HG03108 (cell line): ENCODE measurements around the gene PDE4D.
"Not testable (repeated sequence)": the region's sequence is repeated elsewhere in the genome, so short reads cannot be mapped to it uniquely, and the experiment has no call there.

Experiments used
- ATAC-seq: cut with Tn5 transposase; IDR thresholded peaks from one replicate; pipeline ENCODE4 v1.9.1; 2021; ENCODE audit warnings: moderate library complexity; ENCODE audit not compliant: unreplicated experiment

The PDE4D gene

GRCh38 chr5:59066367-59067163, 827.0 kb downstream of the PDE4D start:
- ATAC-seq, result no peak

- ATAC-seq, result no peak
Measured at GRCh38 chr5:59065554-59065953, 828.0 kb downstream of the PDE4D start.

DNA sequence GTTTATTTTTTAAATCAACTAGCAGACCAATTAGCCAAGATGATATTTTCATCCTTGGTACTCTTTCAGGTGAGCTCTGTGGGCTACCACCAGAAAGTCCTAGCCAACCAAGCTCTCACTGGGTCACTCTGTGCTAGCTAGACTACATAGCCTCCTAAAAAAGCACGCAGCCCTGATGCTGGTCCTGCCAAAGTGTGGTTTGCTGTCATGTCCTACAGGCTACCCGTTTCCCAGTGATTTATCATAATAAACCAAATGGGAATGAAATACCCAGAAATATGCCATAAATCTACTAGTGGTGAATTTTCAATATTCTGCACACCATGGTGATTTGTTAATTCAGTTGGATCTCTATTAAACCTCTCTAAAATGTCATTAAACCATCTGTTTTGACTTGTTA, 829.2 kb downstream of the PDE4D start:
- ATAC-seq, result no peak

DNA sequence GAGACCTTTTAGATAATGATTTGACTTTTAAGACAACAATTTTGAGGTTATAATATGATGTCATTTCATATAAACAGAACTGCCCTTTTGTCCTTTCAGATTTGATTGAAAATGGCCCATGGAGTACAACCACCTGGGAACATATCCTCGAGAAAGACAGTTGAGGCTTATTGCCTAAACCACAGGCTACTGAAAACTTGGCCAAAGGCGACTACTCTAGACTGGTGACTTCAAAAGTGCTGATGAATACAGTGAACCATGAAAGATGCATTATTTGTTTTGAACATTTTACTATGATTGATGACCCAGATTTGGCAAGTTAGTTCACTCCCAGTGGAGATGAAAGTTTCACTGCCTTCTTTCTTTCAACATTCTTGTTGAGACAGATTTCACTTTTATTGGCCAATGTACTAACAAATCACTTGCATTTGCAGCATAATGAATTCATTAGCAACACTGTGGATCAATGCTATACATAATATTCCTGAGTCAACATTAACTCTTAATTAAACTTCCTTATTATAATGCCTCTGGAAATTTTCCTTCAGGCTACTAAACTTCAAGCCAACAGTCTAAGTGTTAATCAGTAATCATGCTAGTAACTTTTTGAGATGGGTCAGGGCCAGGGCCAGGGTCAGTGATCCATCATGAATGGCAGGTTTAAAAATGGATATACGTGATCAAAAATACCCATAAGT, 830.4 kb downstream of the PDE4D start:
- no peak for ATAC-seq

DNA sequence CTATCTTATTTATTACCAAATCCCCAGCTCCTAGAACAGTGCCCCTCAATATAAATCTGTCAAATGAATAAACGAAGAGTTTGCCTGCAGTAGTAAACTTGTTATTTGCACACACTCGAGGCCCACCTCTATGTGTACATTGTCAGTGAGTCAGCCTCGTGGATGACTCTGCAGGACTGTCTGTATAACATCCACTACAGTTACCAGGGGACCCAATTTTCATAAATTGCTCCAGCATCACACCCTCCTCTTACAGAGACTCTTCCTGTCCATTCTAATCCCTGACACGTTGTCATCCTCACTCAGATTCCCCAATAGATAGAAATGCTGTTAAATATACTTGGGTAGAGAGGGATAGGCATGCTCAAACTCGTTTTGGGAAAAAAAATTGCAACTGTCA, 832.1 kb downstream of the PDE4D start:
- no peak for ATAC-seq

- no peak for ATAC-seq
Measured at GRCh38 chr5:59058969-59059687, 834.4 kb downstream of the PDE4D start.

GRCh38 chr5:59058237-59058636, 835.3 kb downstream of the PDE4D start:
- ATAC-seq, result no peak

DNA sequence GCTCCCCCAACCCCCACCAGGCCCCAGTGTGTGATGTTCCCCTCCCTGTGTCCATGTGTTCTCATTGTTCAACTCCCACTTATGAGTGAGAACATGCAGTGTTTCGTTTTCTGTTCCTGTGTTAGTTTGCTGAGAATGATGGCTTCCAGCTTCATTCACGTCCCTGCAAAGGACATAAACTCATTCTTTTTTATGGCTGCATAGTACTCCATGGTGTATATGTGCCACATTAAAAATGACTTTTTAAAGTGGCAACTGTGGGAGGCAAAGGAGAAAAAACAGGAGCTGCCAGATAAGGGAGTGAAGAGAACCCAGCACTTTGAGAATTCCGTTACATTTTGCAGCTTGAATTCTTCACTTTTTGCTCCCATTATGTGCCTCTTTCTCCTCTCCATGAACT, 836.9 kb downstream of the PDE4D start:
- not testable (repeated sequence) for ATAC-seq

DNA sequence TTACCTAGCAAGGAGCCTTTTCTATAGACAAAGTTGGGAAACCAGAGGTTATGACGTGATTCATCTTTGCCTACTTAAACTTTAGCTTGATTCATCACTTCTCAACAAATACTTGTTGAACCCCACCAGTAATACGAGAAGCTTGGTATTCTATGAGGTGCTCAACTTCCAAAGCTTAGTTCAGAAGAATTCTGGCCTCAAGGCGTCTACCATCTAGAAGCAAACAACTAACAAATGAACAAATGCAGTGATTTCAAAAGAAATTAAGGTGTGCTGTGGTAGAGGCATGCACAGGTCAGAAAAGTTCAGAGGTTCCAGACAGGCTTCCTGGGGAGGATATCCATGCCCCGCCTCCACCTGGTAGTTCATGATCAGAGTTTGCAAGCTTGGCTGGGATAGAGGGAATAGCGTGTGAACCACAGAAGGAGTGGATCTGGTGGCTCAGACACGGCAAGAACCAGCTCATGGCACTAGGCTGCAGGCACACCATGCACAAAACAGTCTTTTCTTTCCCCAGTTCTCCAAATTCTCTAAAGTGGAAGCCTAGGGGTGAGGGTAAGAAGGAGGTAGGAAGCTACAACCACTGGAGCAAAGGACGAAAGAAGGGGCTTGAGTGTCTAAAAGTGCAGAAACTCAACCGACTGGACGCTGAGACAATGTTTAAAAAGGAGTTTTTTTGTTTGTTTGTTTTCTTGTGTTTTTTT, 837.6 kb downstream of the PDE4D start:
- no peak for ATAC-seq

GRCh38 chr5:59054963-59055528, 838.5 kb downstream of the PDE4D start:
- ATAC-seq, result no peak

DNA sequence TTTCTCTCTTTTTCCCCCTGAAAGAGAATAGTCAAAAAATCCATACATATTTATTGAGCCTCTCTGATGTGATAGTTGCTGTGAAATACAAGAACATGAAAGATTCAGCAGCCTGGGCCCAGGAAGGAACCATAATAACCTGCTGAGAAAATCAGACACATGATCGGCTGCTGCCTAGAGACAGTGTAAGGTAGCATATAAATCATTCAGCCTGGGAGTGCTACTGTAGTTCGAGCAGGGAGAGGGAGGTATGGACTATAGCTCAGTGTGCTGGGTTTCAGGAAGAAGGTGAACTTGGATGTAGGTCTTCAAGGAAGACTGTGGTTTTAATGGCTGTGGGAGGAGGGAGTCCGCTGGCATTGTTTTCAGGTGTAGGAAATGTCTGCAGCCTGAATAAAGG, 841.6 kb downstream of the PDE4D start:
- no peak for ATAC-seq

- no peak for ATAC-seq
Measured at GRCh38 chr5:59049095-59049494, 844.4 kb downstream of the PDE4D start.

DNA sequence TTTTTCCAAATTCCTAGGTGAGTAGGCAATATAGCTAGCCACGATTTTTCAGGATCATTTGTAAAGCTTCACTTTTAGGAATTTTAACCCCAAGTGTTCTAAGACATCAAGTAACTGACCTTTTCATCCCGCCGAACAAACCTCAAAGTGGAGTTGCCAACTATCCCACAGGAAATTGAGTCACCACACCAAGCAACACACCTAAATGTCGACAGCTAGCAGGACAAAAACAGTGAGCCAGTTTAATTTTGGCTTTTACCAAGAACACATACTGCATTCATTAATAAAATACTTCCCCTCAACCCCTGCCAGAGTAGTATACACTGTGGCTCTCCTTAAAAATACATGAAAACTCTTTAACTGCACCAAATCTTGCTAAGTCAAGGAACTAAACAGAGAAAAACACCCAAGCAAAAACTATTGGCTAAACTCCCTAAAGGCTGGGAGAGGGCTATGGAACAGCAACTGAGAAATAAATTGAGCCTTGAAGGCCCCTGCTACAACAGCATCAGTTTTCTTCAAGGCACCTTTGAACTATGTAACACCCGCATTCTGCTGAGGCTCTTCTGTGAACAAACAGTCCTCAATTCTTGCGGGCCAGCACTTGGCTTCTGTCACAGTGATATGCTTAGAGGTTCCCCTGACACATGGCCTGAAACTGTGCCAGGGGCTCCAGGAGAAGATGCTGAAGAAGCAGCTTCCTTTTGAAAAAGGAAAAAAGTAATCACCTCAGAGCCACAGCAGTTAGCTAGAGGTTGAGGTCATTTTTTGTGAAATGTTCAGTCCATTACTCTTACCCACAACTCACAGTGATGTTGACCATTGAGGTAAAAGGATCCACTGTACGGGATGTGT, 851.1 kb downstream of the PDE4D start:
- ATAC-seq, result no peak

DNA sequence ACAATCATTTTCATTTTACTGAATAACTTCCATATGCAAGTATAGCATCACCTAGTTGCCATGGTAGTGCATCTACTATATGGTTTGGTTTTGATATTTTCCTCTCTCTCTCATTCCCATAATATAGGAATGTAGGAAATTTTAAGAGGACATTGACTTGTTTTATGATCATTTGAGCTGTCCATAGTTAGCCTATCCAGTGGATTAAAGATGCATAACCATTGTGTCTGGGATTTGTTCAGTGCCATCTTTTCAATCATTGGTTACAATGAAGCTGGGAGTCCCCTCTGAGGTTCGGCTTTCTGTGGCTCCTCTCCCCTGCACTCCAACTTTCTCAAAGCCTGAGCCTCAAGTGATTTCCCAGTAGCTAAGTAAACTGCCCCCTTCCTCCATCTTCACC, 852.2 kb downstream of the PDE4D start:
- ATAC-seq, result no peak

DNA sequence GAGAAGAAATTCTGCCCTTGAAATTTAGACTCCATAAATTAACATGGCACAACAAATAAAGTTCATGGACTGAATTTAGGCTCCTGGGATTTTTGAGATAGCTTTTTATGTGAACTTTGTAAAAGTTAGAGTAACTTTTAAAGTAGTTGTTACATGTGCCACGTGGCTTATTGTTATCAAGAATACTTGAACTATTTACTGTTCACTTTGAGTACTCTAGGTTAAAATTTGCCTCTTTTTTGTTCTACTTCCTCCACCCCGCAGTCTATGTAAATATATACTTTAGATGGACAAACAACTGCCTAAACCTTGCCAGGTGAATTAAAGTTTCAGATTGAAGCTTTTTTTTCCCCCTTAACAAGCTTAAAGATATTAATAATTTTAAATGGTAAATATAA, 852.7 kb downstream of the PDE4D start:
- no peak for ATAC-seq

DNA sequence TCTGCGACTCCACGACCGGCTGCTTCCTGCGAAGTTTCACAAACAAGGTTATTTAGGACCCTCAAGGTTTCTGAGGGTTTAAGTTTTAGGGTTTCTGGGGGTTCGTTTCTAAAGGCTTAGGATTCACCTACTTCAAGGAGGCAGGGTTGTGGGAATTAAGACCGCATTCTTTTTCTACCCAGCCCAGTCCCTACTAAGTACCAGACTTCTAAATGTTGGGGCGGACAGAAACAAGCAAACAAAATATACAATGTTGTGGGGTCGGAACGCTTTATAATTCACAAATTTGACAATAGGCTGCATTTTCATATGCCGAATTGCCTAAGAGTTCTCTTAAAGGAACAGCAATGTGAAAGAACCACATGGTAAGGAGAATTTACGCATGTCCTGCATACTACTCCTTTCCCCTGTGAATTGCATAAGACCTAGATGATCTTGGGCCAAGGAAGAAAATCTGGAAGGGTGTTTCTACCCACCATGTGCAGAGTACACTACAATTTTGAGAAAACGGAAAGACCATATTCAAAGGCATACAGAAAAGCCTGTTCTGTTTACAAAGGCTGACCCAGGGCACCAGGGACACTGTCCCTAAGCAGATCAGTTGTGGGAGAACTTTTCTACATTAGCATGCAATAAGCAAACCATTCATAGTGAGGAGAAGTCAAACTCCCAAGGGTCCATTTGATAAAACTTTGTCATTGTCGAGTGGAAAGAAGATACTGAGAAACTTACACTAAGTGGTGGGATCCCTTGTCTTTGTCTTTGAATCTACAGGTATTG, 853.3 kb downstream of the PDE4D start:
- no peak for ATAC-seq

DNA sequence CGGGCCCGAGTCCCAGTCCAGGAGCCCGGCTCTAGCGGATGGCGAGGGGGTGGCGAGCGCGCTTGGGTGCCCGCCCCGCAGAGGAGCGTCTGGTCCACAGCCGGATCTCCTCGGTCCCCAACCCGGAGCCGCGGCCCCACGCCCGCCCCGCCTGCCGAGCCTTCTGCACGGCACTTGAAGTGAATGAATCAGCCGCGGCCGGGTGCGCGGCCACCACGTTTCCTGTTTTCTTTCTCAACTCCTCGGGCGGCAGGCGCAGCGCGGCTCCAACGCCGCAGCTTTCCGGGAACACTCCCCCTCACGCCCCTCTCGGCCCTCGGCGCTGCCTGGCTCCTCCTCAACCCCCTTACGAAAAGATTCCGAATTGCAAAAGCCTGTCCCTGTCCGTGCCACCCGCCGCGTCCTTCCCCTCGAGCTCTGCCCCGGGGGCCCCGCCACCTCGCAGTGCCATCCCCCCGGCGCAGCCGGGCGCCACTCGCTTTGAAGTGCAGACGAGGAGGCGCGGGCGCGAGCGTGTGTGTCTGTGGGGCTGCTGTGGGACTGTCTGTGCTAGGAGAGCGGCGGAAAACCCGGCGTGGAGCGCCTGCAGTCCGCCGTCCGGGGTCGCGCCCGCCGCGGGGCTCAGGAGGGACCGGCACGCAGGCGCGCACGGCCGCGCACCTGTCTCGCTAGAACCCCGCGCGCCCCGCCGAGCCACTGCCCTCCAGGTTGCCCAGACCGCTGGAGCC, 854.1 kb downstream of the PDE4D start:
- ATAC-seq, result peak; percentile 76

DNA sequence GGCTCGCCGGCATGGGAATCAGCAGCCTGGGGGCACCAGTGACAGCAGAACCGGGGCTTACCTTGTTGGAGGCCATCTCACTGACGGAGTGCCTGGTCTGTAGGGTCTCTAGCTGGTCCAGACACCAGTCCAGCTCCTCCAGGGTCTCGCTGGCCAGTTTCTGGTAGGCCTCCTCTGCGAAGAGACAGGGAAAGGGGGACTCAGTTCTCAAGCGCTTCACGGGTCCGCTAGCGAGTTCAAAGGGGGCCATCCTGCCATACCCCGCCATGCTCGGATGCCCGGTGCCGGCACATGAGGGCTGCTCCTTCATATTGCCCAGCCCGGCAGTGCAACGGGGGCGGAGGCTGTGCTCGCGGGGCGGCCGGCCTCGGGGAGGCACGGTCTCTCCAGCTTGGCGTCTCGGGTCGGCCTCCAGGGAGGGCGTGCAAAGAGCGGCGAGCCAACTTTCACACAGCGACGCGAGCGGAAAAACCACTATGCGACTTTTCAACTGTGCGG, 854.7 kb downstream of the PDE4D start:
- ATAC-seq, result peak; percentile 24
